ENCODE results near the gene BIRC3.
A peak's percentile ranks its signal among the peaks of the same experiment; 100 is the strongest.
"Not testable (repeated sequence)": the region's sequence is repeated elsewhere in the genome, so short reads cannot be mapped to it uniquely, and the experiment has no call there.

The BIRC3 gene

GRCh38 chr11:102332611-102332994 lies 15.3 kb downstream of the BIRC3 start:
- Histone ChIP-seq H3K4me3 (ENCODE audit: low read depth, low read length) (no peak overlapping the region), H3K36me3 (no peaks in the 10 kb centered on the region), H3K9me3 (no peaks in the 10 kb centered on the region), H3K4me1 (no peaks in the 10 kb centered on the region), H3K27me3 (peaks cover 17% of the 10 kb centered on the region)
- TF ChIP-seq CTCF (IDR thresholded peaks at IDR 0.05; ENCODE audit: low read depth, low read length): no peak
- no peak for DNase-seq

- DNase-seq: no peak
- Histone ChIP-seq H3K4me1 (no peaks in the 10 kb centered on the region), H3K36me3 (no peaks in the 10 kb centered on the region), H3K9me3 (no peaks in the 10 kb centered on the region), H3K27me3 (peaks cover 17% of the 10 kb centered on the region), H3K4me3 (ENCODE audit: low read depth, low read length) (no peak overlapping the region)
- TF ChIP-seq CTCF (IDR thresholded peaks at IDR 0.05; ENCODE audit: low read depth, low read length): no peak
Observed at GRCh38 chr11:102338479-102339010, 21.3 kb downstream of the BIRC3 start.

- H3K4me3 ChIP-seq (ENCODE audit: low read depth, low read length); H3K4me1 ChIP-seq; DNase-seq; H3K27me3 ChIP-seq; H3K36me3 ChIP-seq; H3K9me3 ChIP-seq: not testable (repeated sequence)
Observed at GRCh38 chr11:102341311-102341710, 24.0 kb downstream of the BIRC3 start.

- Histone ChIP-seq H3K4me1 (0 out of 2 replicates have a peak, but pooled peaks cover 3% of the 10 kb centered on the region), H3K4me3 (ENCODE audit: low read depth, low read length) (no peak overlapping the region), H3K27me3 (no peaks in the 10 kb centered on the region)
Observed at GRCh38 chr11:102341844-102342318, 24.6 kb downstream of the BIRC3 start.

GRCh38 chr11:102343809-102344208 lies 26.5 kb downstream of the BIRC3 start:
- DNase-seq: no peak
- no peak overlapping the region for H3K4me3 ChIP-seq (ENCODE audit: low read depth, low read length)
- H3K4me1 ChIP-seq: 0 out of 2 replicates have a peak, but pooled peaks cover 3% of the 10 kb centered on the region
- no peaks in the 10 kb centered on the region for H3K36me3 ChIP-seq
- H3K27me3 ChIP-seq: no peaks in the 10 kb centered on the region
- H3K9me3 ChIP-seq: no peaks in the 10 kb centered on the region
- no peak for TF ChIP-seq CTCF (IDR thresholded peaks at IDR 0.05; ENCODE audit: low read depth, low read length)

More at GRCh38 chr11:102341844-102342318, 24.6 kb downstream of the BIRC3 start:
- peak; percentile 82 for DNase-seq
- Histone ChIP-seq H3K36me3 (no peaks in the 10 kb centered on the region), H3K9me3 (no peaks in the 10 kb centered on the region)
- peak; percentile 95 for TF ChIP-seq CTCF (IDR thresholded peaks at IDR 0.05; ENCODE audit: low read depth, low read length)

GRCh38 chr11:102345904-102346303 lies 28.6 kb downstream of the BIRC3 start:
- H3K4me3 ChIP-seq (ENCODE audit: low read depth, low read length): peak overlapping the region; percentile 91
- DNase-seq: no peak
- TF ChIP-seq CTCF (IDR thresholded peaks at IDR 0.05; ENCODE audit: low read depth, low read length): no peak
- H3K9me3 ChIP-seq: no peaks in the 10 kb centered on the region
- H3K27me3 ChIP-seq: no peaks in the 10 kb centered on the region
- H3K4me1 ChIP-seq: 0 out of 2 replicates have a peak, but pooled peaks cover 3% of the 10 kb centered on the region
- H3K36me3 ChIP-seq: peaks cover 6% of the 10 kb centered on the region; the same call in 1 of the 2 replicates
